PC-3 (cell line): Measurements from ENCODE around the gene CTSA. TPM values are rescaled to one million over a fixed set of nuclear protein-coding genes. Genes with fewer than 3 reads are reported as not detected.

Experiments
- ATAC-seq: fragments of 200-7000 bp; cut with Tn5 transposase; 2 replicates; pipeline ENCODE4 v1.9.1; 2020; ENCODE audit warnings: mild to moderate bottlenecking, moderate library complexity
- BruUV-seq: library from RNA; stranded (reverse); fragments of 400-500 nt; replicated peaks from 2 replicates; lab custom pipeline; 2021; lab: Mats Ljungman, UMichigan
- CTCF ChIA-PET: fragments of 300-600 bp; sonication (Branson Sonifier 250); formaldehyde crosslinking; loops from one replicate; lab custom pipeline; 2022; ENCODE audit warnings: antibody characterized with exemption; lab: Charles Lee
- POLR2A ChIA-PET: fragments of 300-600 bp; sonication (Branson Sonifier 250); formaldehyde crosslinking; loops from one replicate; lab custom pipeline; 2022; ENCODE audit warnings: antibody characterized with exemption; ENCODE audit not compliant: unreplicated experiment; lab: Charles Lee
- DNase-seq: peaks from one replicate; pipeline ENCODE4 v3.0.0-alpha.2; 2015
- H2AFZ ChIP-seq: fragments of 300-600 bp; sonication (generic); 2 replicates; pipeline ENCODE4 v1.6.0; 2016; ENCODE audit warnings: antibody characterized with exemption, low read length
- H3F3A ChIP-seq: fragments of 300-600 bp; sonication (generic); one replicate; pipeline ENCODE4 v1.6.0; 2017; ENCODE audit warnings: antibody characterized with exemption, low read length, control low read depth, mild to moderate bottlenecking; ENCODE audit not compliant: unreplicated experiment
- H3K27ac ChIP-seq: fragments of 300-600 bp; sonication (generic); 2 replicates; pipeline ENCODE4 v1.5.1; 2016; ENCODE audit warnings: mild to moderate bottlenecking, low read length
- H3K27me3 ChIP-seq: fragments of 300-600 bp; sonication (generic); 2 replicates; pipeline ENCODE4 v1.6.1; 2016; ENCODE audit warnings: low read length, mixed read lengths
- H3K36me3 ChIP-seq: fragments of 300-600 bp; sonication (generic); 2 replicates; pipeline ENCODE4 v1.6.1; 2016; ENCODE audit warnings: low read depth, mixed run types, low read length, mixed read lengths
- H3K4me1 ChIP-seq: fragments of 300-600 bp; sonication (generic); 2 replicates; pipeline ENCODE4 v1.5.1; 2016; ENCODE audit warnings: low read length; ENCODE audit not compliant: insufficient read depth
- H3K4me2 ChIP-seq: fragments of 300-600 bp; sonication (generic); 2 replicates; pipeline ENCODE4 v1.6.0; 2016; ENCODE audit warnings: low read length
- H3K4me3 ChIP-seq: fragments of 300-600 bp; sonication (generic); 2 replicates; pipeline ENCODE4 v1.5.1; 2016; ENCODE audit warnings: mild to moderate bottlenecking, low read length, mixed read lengths
- H3K79me2 ChIP-seq: fragments of 300-600 bp; sonication (generic); 2 replicates; pipeline ENCODE4 v1.6.1; 2017; ENCODE audit warnings: low read length, mixed read lengths
- H3K9ac ChIP-seq: fragments of 300-600 bp; sonication (generic); 2 replicates; pipeline ENCODE4 v1.6.0; 2016; ENCODE audit warnings: mild to moderate bottlenecking, low read length
- H3K9me2 ChIP-seq: fragments of 300-600 bp; sonication (generic); replicated peaks from 2 replicates; pipeline ENCODE4 v1.6.1; 2016; ENCODE audit warnings: mixed run types, low read length, mixed read lengths
- H3K9me3 ChIP-seq: fragments of 300-600 bp; sonication (generic); 2 replicates; pipeline ENCODE4 v1.6.1; 2016; ENCODE audit warnings: low read length, mixed read lengths
- H4K20me1 ChIP-seq: fragments of 300-600 bp; sonication (generic); 2 replicates; pipeline ENCODE4 v1.6.1; 2016; ENCODE audit warnings: low read length, mixed read lengths
- CTCF ChIP-seq: fragments of 300-600 bp; sonication (generic); conservative IDR thresholded peaks from 2 replicates; pipeline ENCODE4 v1.5.1; 2017; ENCODE audit warnings: antibody characterized with exemption, low read depth, mild to moderate bottlenecking, low read length
- EZH2 ChIP-seq: fragments of 300-600 bp; sonication (generic); IDR thresholded peaks from one replicate; pipeline ENCODE4 v1.6.1; 2017; ENCODE audit warnings: antibody characterized with exemption, mild to moderate bottlenecking, low read length; ENCODE audit not compliant: unreplicated experiment
- EZH2phosphoT487 ChIP-seq: fragments of 300-600 bp; sonication (generic); IDR thresholded peaks from 2 replicates; pipeline ENCODE4 v1.6.1; 2018; ENCODE audit warnings: mild to moderate bottlenecking, antibody characterized with exemption, low read length, borderline replicate concordance
- intact Hi-C: fragments of 100-400 bp; cut with micrococcal nuclease; formaldehyde crosslinking; loops from 2 replicates; pipeline ENCODE4 v1.9.0; 2023
- total RNA-seq: library from RNA; depleted of rRNA; stranded (reverse); fragments of >200 nt; gene quantifications from 2 replicates; pipeline ENCODE4 v1.2.3, GENCODE V29; 2014

The CTSA gene
- total RNA-seq, 1 experiment from 2014 or later, result 129 TPM

GRCh38 chr20:45904583-45905504 lies 13.7 kb downstream of the CTSA start:
- peaks cover 17% of the 10 kb centered on the region for H3K4me1 ChIP-seq
- ATAC-seq (peak; percentile 28), DNase-seq (peak; percentile 22)
- peaks cover 4% of the 10 kb centered on the region for H3F3A ChIP-seq
- no peaks in the 10 kb centered on the region for H4K20me1 ChIP-seq
- ChIA-PET POLR2A (interaction anchor here (0.6 to 1.0 kb wide), 5 partner anchors 13 to 559 kb away, joined by 3 to 24 read pairs (median 3); no protein-coding TSS in a partner anchor), CTCF (interaction anchor here (0.8 kb wide), 1 partner anchor 118 kb away, joined by 4 read pairs; no protein-coding TSS in a partner anchor)
- H3K36me3 ChIP-seq, result no peaks in the 10 kb centered on the region; the same call in 1 of the 2 replicates
- H3K9ac ChIP-seq, result peak overlapping the region; percentile 19; the same call in 1 of the 2 replicates
- BruUV-seq, result no TSS peak
- peak overlapping the region; percentile 47 for H3K4me2 ChIP-seq
- intact Hi-C loops, result no loop called here
- H3K9me2 ChIP-seq, result no peaks in the 10 kb centered on the region
- H2AFZ ChIP-seq, result no peak overlapping the region
- no peaks in the 10 kb centered on the region for H3K9me3 ChIP-seq
- peak overlapping the region; percentile 73 for H3K27ac ChIP-seq
- TF ChIP-seq EZH2phosphoT487 (no peak), EZH2 (no peak), CTCF (no peak)
- H3K4me3 ChIP-seq, result no peak overlapping the region
- no peaks in the 10 kb centered on the region for H3K27me3 ChIP-seq
- no peaks in the 10 kb centered on the region for H3K79me2 ChIP-seq

GRCh38 chr20:45905505-45906079 lies 14.5 kb downstream of the CTSA start:
- no peak overlapping the region for H2AFZ ChIP-seq
- H3K9me2 ChIP-seq, result no peaks in the 10 kb centered on the region
- peak overlapping the region; percentile 73 for H3K27ac ChIP-seq
- peak overlapping the region; percentile 47 for H3K4me2 ChIP-seq
- ChIA-PET POLR2A (interaction anchor here (0.6 to 1.0 kb wide), 4 partner anchors 15 to 560 kb away, joined by 3 to 24 read pairs (median 4); no protein-coding TSS in a partner anchor), CTCF (interaction anchor here (0.8 kb wide), 1 partner anchor 117 kb away, joined by 4 read pairs; no protein-coding TSS in a partner anchor)
- no peaks in the 10 kb centered on the region for H4K20me1 ChIP-seq
- H3K4me1 ChIP-seq, result peaks cover 17% of the 10 kb centered on the region
- H3K4me3 ChIP-seq, result no peak overlapping the region
- H3F3A ChIP-seq, result peaks cover 4% of the 10 kb centered on the region
- no peaks in the 10 kb centered on the region for H3K79me2 ChIP-seq
- intact Hi-C loops, result no loop called here
- no peaks in the 10 kb centered on the region for H3K9me3 ChIP-seq
- BruUV-seq, result no TSS peak
- no peak for TF ChIP-seq EZH2
- TF ChIP-seq CTCF, result no peak
- TF ChIP-seq EZH2phosphoT487, result no peak
- DNase-seq (peak; percentile 99), ATAC-seq (peak; percentile 93)
- no peaks in the 10 kb centered on the region for H3K27me3 ChIP-seq
- H3K9ac ChIP-seq, result peak overlapping the region; percentile 19; the same call in 1 of the 2 replicates
- H3K36me3 ChIP-seq, result no peaks in the 10 kb centered on the region; the same call in 1 of the 2 replicates
